Brain microvascular endothelial cell (primary cell): ENCODE measurements around the gene GRIK4.

Source experiments
- DNase-seq: peaks from one replicate; pipeline ENCODE4 v3.0.0-alpha.2; 2020
- H3K27ac ChIP-seq: fragments of 250-450 bp; sonication (Bioruptor Pico); 2 replicates; pipeline ENCODE4 v1.5.1; 2020; ENCODE audit warnings: mild to moderate bottlenecking, moderate library complexity
- H3K27me3 ChIP-seq: fragments of 250-450 bp; sonication (Bioruptor Pico); replicated peaks from 2 replicates; pipeline ENCODE4 v1.5.1; 2020; ENCODE audit warnings: mild to moderate bottlenecking
- H3K36me3 ChIP-seq: fragments of 250-450 bp; sonication (Bioruptor Pico); replicated peaks from 2 replicates; pipeline ENCODE4 v1.5.1; 2020; ENCODE audit warnings: mild to moderate bottlenecking
- H3K4me3 ChIP-seq: 2 replicates; pipeline ENCODE4 v1.5.1; 2011; ENCODE audit warnings: low read depth, mild to moderate bottlenecking, control low read depth, low read length, moderate library complexity
- CTCF ChIP-seq: IDR thresholded peaks from 2 replicates; pipeline ENCODE4 v1.5.1; 2011; ENCODE audit warnings: low read depth, mild to moderate bottlenecking, moderate library complexity, low read length, control low read depth, inconsistent platforms; ENCODE audit errors: missing control alignments
- in situ Hi-C: cut with HindIII; loops from 2 replicates; pipeline ENCODE4 v1.10.0; 2017; ENCODE audit warnings: low sequenced_read_pairs, low pct_ligation_motif_present

GRIK4 gene

GRCh38 chr11:120988603-120989002 lies 477.1 kb downstream of the GRIK4 start:
- Histone ChIP-seq H3K27me3 (peaks cover 8% of the 10 kb centered on the region), H3K4me3 (no peak overlapping the region), H3K36me3 (no peaks in the 10 kb centered on the region), H3K27ac (no peak overlapping the region)
- no peak for TF ChIP-seq CTCF
- in situ Hi-C loops, result no loop called here
- DNase-seq, result no peak

GRCh38 chr11:120991830-120992686 lies 480.5 kb downstream of the GRIK4 start:
- H3K4me3 ChIP-seq, result no peak overlapping the region
- peaks cover 2% of the 10 kb centered on the region for H3K27me3 ChIP-seq
- DNase-seq, result no peak
- no peak overlapping the region for H3K27ac ChIP-seq
- in situ Hi-C loops, result no loop called here
- no peaks in the 10 kb centered on the region for H3K36me3 ChIP-seq
- TF ChIP-seq CTCF, result no peak

- no peak for DNase-seq
- in situ Hi-C loops, result no loop called here
- Histone ChIP-seq H3K4me3 (no peak overlapping the region), H3K36me3 (no peaks in the 10 kb centered on the region), H3K27me3 (peaks cover 2% of the 10 kb centered on the region), H3K27ac (no peak overlapping the region)
- no peak for TF ChIP-seq CTCF
Measured at GRCh38 chr11:120994091-120994859, 482.7 kb downstream of the GRIK4 start.

GRCh38 chr11:120995184-120995583 lies 483.6 kb downstream of the GRIK4 start:
- in situ Hi-C loops, result no loop called here
- Histone ChIP-seq H3K27me3 (peaks cover 2% of the 10 kb centered on the region), H3K4me3 (no peak overlapping the region), H3K27ac (no peak overlapping the region), H3K36me3 (no peaks in the 10 kb centered on the region)
- TF ChIP-seq CTCF, result no peak
- no peak for DNase-seq

- in situ Hi-C loops, result no loop called here
Measured at GRCh38 chr11:120996973-120997372, 485.4 kb downstream of the GRIK4 start.

More at GRCh38 chr11:120996973-120997372, 485.4 kb downstream of the GRIK4 start:
- TF ChIP-seq CTCF, result no peak
- H3K36me3 ChIP-seq, result no peaks in the 10 kb centered on the region
- H3K4me3 ChIP-seq, result no peak overlapping the region
- H3K27me3 ChIP-seq, result no peaks in the 10 kb centered on the region
- no peak overlapping the region for H3K27ac ChIP-seq
- DNase-seq, result no peak
